OCI-LY3 (cell line): ENCODE data around the gene ADCY4.

Experiments used
- H2AFZ ChIP-seq: fragments of 200-600, 300-600 bp; shearing (Covaris generic); 2 replicates; pipeline ENCODE4 v1.6.0; 2014; ENCODE audit warnings: antibody characterized with exemption, low read depth, low read length
- H3K27ac ChIP-seq: fragments of 200-600, 300-600 bp; sonication (generic); 2 replicates; pipeline ENCODE4 v1.5.1; 2014; ENCODE audit warnings: mild to moderate bottlenecking, low read length, moderate library complexity, mixed read lengths
- H3K27me3 ChIP-seq: fragments of 200-600, 300-600 bp; sonication (generic); 2 replicates; pipeline ENCODE4 v1.6.1; 2014; ENCODE audit warnings: low read depth, low read length, mixed read lengths
- H3K36me3 ChIP-seq: fragments of 200-600, 300-600 bp; sonication (generic); replicated peaks from 2 replicates; pipeline ENCODE3; 2014; ENCODE audit warnings: low read depth, low read length, mixed read lengths
- H3K4me1 ChIP-seq: fragments of 300-600, 200-600 bp; sonication (generic); 2 replicates; pipeline ENCODE4 v1.6.1; 2014; ENCODE audit warnings: low read length, mixed read lengths
- H3K4me2 ChIP-seq: fragments of 200-600, 300-600 bp; sonication (generic); 2 replicates; pipeline ENCODE4 v1.6.1; 2014; ENCODE audit warnings: low read length, mixed read lengths
- H3K4me3 ChIP-seq: fragments of 300-600, 200-600 bp; sonication (generic); 2 replicates; pipeline ENCODE4 v1.5.1; 2014; ENCODE audit warnings: antibody characterized with exemption, mild to moderate bottlenecking, low read length, moderate library complexity
- H3K79me2 ChIP-seq: fragments of 300-600, 200-600 bp; shearing (Covaris generic); 2 replicates; pipeline ENCODE4 v1.6.1; 2014; ENCODE audit warnings: mild to moderate bottlenecking, low read length, mixed read lengths
- H3K9ac ChIP-seq: fragments of 300-600, 200-600 bp; shearing (Covaris generic); 2 replicates; pipeline ENCODE4 v1.6.0; 2014; ENCODE audit warnings: mild to moderate bottlenecking, low read length, moderate library complexity
- H3K9me3 ChIP-seq: fragments of 200-600, 300-600 bp; shearing (Covaris generic); 2 replicates; pipeline ENCODE4 v1.6.1; 2014; ENCODE audit warnings: low read length, mixed read lengths; ENCODE audit not compliant: insufficient read depth
- H4K20me1 ChIP-seq: fragments of 200-600, 300-600 bp; sonication (generic); 2 replicates; pipeline ENCODE4 v1.6.1; 2016; ENCODE audit warnings: low read length, mixed read lengths; ENCODE audit not compliant: insufficient read depth
- CTCF ChIP-seq: fragments of 200-600, 300-600 bp; sonication (generic); IDR thresholded peaks from 2 replicates; pipeline ENCODE4 v1.5.1; 2014; ENCODE audit warnings: antibody characterized with exemption, low read length, low read depth
- EZH2phosphoT487 ChIP-seq: fragments of 200-600 bp; shearing (Covaris generic); IDR thresholded peaks from 2 replicates; pipeline ENCODE4 v1.6.1; 2018; ENCODE audit warnings: antibody characterized with exemption, mixed run types, low read depth

Gene ADCY4

GRCh38 chr14:24269910-24270536 is 64.8 kb downstream of the ADCY4 start:
- no peak overlapping the region for H3K27ac ChIP-seq
- TF ChIP-seq EZH2phosphoT487 (no peak), CTCF (no peak)
- no peaks in the 10 kb centered on the region for H3K9me3 ChIP-seq
- H3K4me2 ChIP-seq: peak overlapping the region; percentile 83; the same call in 1 of the 2 replicates
- peaks cover 34% of the 10 kb centered on the region for H3K4me1 ChIP-seq
- H3K27me3 ChIP-seq: no peaks in the 10 kb centered on the region
- H3K9ac ChIP-seq: no peak overlapping the region
- peaks cover 2% of the 10 kb centered on the region for H3K36me3 ChIP-seq
- no peaks in the 10 kb centered on the region for H4K20me1 ChIP-seq
- peak overlapping the region; percentile 90; the same call in 1 of the 2 replicates for H3K4me3 ChIP-seq
- no peaks in the 10 kb centered on the region for H3K79me2 ChIP-seq
- no peak overlapping the region for H2AFZ ChIP-seq

DNA sequence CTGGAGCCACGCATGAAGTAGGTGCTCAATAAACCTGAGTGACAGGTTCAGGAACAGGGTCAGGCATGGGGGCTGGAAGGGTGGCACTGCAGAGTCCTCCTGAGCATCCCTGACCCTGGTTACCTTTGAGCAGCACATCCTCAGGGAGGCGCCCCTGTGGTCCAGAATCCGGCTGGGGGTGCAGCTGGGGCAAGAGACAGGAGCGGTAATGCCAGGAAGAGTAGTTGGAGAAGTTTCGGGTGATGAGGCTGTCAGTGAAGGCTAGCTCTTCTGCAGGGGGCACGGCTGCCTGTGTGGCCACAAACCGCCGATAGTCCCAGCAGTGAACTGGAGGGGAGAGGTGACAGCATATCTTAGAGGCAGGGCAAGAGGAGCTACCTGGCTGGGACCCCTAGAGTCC is 65.5 kb downstream of the ADCY4 start:
- H3K79me2 ChIP-seq: no peaks in the 10 kb centered on the region
- peaks cover 2% of the 10 kb centered on the region for H3K36me3 ChIP-seq
- no peaks in the 10 kb centered on the region for H3K27me3 ChIP-seq

More for the DNA sequence above, 65.5 kb downstream of the ADCY4 start:
- Histone ChIP-seq H3K27ac (no peak overlapping the region), H4K20me1 (no peaks in the 10 kb centered on the region), H3K4me2 (no peak overlapping the region), H3K9me3 (no peaks in the 10 kb centered on the region), H2AFZ (no peak overlapping the region), H3K4me1 (peaks cover 31% of the 10 kb centered on the region), H3K4me3 (no peak overlapping the region), H3K9ac (no peak overlapping the region)
- TF ChIP-seq EZH2phosphoT487: no peak
- TF ChIP-seq CTCF: no peak
